Measurements from ENCODE around the gene HRAS. TPM values are rescaled to one million over a fixed set of nuclear protein-coding genes. Genes with fewer than 3 reads are reported as not detected.

The HRAS gene
- total RNA-seq, 1 donor from 2014 or later = 21.2 TPM

- H3K27ac Mint-ChIP-seq = no peak overlapping the region
- peaks cover 77% of the 10 kb centered on the region for H4K20me1 ChIP-seq (ENCODE audit: low read depth)
- no peak overlapping the region for H3K4me3 Mint-ChIP-seq
Observed at GRCh38 chr11:581342-581741, 46.0 kb upstream of the HRAS start.

GRCh38 chr11:579830-580601 lies 44.6 kb upstream of the HRAS start:
- H3K4me3 Mint-ChIP-seq = peak overlapping the region; percentile 69

More at GRCh38 chr11:581342-581741, 46.0 kb upstream of the HRAS start:
- Histone ChIP-seq H3K4me2 (no peak overlapping the region), H3K27ac (no peak overlapping the region), H3K4me1 (peaks cover 10% of the 10 kb centered on the region), H3F3A (ENCODE audit: low read depth) (peaks cover 10% of the 10 kb centered on the region), H3K9ac (no peak overlapping the region), H3K36me3 (no peaks in the 10 kb centered on the region), H3K9me3 (ENCODE audit: low read depth) (no peaks in the 10 kb centered on the region), H3K27me3 (no peaks in the 10 kb centered on the region), H3K4me3 (no peak overlapping the region), H2AFZ (replicated peaks) (no peak overlapping the region), H3K79me2 (ENCODE audit: low read depth) (peaks cover 77% of the 10 kb centered on the region)
- peaks cover 13% of the 10 kb centered on the region for H3K36me3 Mint-ChIP-seq
- no peak for DNase-seq (ENCODE audit: low spot score)
- no peak for TF ChIP-seq CTCF (IDR thresholded peaks at IDR 0.05)
- TF ChIP-seq EZH2phosphoT487 (IDR thresholded peaks at IDR 0.05) = no peak
- TF ChIP-seq EZH2 (IDR thresholded peaks at IDR 0.05) = no peak
- no peaks in the 10 kb centered on the region for H3K27me3 Mint-ChIP-seq (ENCODE audit: insufficient read depth, low read depth)
- H3K4me1 Mint-ChIP-seq = peaks cover 21% of the 10 kb centered on the region
- no peaks in the 10 kb centered on the region for H3K9me3 Mint-ChIP-seq

DNA sequence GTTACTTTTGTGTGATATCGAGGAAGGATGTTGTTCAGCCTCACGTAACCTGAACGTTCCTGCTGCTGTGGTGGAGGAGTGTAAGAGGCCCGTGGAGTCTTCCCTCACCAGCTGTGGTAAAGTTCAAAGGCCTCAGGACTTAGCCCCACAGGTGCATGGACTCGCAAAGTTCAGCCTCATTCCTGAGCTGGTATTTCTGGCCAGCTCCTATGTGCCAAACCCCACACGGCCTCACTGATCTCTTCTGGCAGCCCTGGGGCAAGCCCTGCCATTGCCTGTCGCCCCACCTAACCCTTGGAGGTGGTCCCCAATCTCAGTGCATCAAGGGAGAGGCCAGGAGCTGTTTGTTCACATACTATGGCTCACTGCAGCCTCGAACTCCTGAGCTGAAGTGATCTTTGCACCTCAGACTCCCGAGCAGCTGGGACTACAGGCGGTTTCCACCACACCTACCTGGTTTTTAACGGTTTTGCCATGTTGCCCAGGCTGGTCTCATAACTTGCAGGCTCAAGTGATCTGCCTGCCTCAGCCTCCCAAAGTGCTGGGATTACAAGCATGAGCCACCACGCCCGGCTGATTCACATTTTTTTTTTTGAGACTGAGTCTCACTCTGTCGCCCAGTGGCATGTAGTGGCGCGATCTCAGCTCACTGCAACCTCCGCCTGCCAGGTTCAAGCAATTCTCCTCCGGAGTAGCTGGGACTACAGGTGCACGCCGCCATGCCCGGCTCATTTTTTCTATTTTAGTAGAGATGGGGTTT lies 43.1 kb upstream of the HRAS start:
- H4K20me1 ChIP-seq (ENCODE audit: low read depth) = peaks cover 73% of the 10 kb centered on the region

More at GRCh38 chr11:579830-580601, 44.6 kb upstream of the HRAS start:
- no peak overlapping the region for H3K4me3 ChIP-seq
- peak overlapping the region; percentile 40 for H3K9ac ChIP-seq
- H3F3A ChIP-seq (ENCODE audit: low read depth) = peaks cover 13% of the 10 kb centered on the region
- Mint-ChIP-seq H3K9me3 (no peaks in the 10 kb centered on the region), H3K36me3 (peaks cover 10% of the 10 kb centered on the region), H3K27me3 (ENCODE audit: insufficient read depth, low read depth) (peaks cover 2% of the 10 kb centered on the region), H3K27ac (peak overlapping the region; percentile 78), H3K4me1 (peaks cover 23% of the 10 kb centered on the region)
- TF ChIP-seq CTCF (IDR thresholded peaks at IDR 0.05) = no peak
- no peak for TF ChIP-seq EZH2 (IDR thresholded peaks at IDR 0.05)
- TF ChIP-seq EZH2phosphoT487 (IDR thresholded peaks at IDR 0.05) = no peak
- H3K9me3 ChIP-seq (ENCODE audit: low read depth) = no peaks in the 10 kb centered on the region
- H3K27me3 ChIP-seq = peaks cover 4% of the 10 kb centered on the region
- peaks cover 78% of the 10 kb centered on the region for H3K79me2 ChIP-seq (ENCODE audit: low read depth)
- H2AFZ ChIP-seq (replicated peaks) = no peak overlapping the region
- H3K4me1 ChIP-seq = peaks cover 11% of the 10 kb centered on the region
- no peaks in the 10 kb centered on the region for H3K36me3 ChIP-seq
- H4K20me1 ChIP-seq (ENCODE audit: low read depth) = peaks cover 76% of the 10 kb centered on the region
- no peak for DNase-seq (ENCODE audit: low spot score)
- no peak overlapping the region for H3K27ac ChIP-seq
- H3K4me2 ChIP-seq = no peak overlapping the region

More for the DNA sequence above, 43.1 kb upstream of the HRAS start:
- Histone ChIP-seq H3K9ac (peak overlapping the region; percentile 98), H3K4me2 (peak overlapping the region; percentile 100), H3K9me3 (ENCODE audit: low read depth) (no peaks in the 10 kb centered on the region), H3F3A (ENCODE audit: low read depth) (peaks cover 23% of the 10 kb centered on the region), H3K27ac (no peak overlapping the region), H3K36me3 (no peaks in the 10 kb centered on the region), H3K79me2 (ENCODE audit: low read depth) (peaks cover 71% of the 10 kb centered on the region), H3K4me3 (peak overlapping the region; percentile 93), H3K4me1 (peaks cover 20% of the 10 kb centered on the region), H2AFZ (replicated peaks) (no peak overlapping the region), H3K27me3 (peaks cover 15% of the 10 kb centered on the region)
- H3K4me1 Mint-ChIP-seq = peaks cover 36% of the 10 kb centered on the region
- H3K36me3 Mint-ChIP-seq = peaks cover 10% of the 10 kb centered on the region
- H3K4me3 Mint-ChIP-seq = peak overlapping the region; percentile 95
- no peak for DNase-seq (ENCODE audit: low spot score)
- H3K27me3 Mint-ChIP-seq (ENCODE audit: insufficient read depth, low read depth) = peaks cover 6% of the 10 kb centered on the region
- no peak overlapping the region for H3K27ac Mint-ChIP-seq
- TF ChIP-seq EZH2phosphoT487 (IDR thresholded peaks at IDR 0.05) (no peak), EZH2 (IDR thresholded peaks at IDR 0.05) (no peak), CTCF (IDR thresholded peaks at IDR 0.05) (no peak)
- H3K9me3 Mint-ChIP-seq = no peaks in the 10 kb centered on the region

Measured in neural progenitor cell (in vitro differentiated cells).